ENCODE results near the gene FKBP9.
"Not testable (repeated sequence)": the region's sequence is repeated elsewhere in the genome, so short reads cannot be mapped to it uniquely, and the experiment has no call there.

Gene FKBP9

DNA sequence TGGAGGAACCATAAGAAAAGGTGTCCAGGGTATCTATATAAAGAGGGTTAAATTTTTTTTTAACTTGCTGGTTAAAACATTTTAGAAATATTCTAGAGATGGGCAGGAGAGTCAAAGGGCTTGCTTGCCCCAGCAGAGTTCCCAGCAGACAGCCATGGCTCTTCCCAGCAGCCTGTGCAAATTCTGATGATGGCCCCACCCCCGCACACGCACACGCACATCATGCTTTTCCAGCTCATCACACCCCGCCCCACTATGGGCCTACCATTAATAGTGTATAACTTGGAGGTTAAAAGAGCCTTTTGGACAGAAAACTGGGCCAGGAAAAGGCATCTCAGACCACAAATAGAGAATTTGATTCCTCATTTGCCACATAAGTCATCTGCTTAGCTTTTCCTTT, 48.5 kb downstream of the FKBP9 start:
- not testable (repeated sequence) for DNase-seq (ENCODE audit: low read depth, low spot score)

DNA sequence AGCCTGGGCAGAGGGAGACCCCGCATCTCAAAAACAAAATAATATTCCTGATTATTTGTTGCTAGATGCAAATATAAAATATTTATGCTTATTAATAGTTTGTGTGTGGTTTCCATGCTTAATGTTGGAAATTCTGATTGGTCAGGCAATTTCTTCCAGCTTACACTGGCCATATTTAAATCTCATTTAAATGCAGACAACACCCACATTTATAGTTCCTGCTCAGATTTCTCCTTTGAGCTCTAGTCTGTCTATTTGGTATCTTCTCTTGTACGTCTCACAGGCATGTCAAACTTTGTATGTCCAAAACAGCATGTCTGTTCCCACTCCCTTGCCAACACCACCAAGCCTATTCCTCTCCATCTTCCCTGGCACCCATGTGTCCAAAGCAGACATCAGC, 52.5 kb downstream of the FKBP9 start:
- no peak for DNase-seq (ENCODE audit: low read depth, low spot score)

DNA sequence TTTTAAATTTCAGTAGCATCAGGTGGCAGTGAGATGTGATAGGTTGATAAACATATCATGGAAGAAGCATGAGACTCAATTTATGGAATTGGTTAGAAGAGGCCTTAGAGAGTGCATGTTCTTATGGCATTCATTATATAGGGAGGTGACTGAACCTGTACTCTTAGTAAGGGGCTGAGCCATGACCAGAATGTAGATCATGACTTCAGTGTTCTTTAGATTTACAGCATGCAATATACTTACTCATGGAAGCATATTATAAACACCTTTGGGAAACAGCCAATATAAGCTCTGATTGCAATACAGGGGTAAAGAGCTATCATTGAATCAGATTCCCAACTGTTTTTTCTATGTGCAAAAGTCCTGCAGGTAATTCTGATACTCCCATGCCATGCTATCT, 55.1 kb downstream of the FKBP9 start:
- DNase-seq (ENCODE audit: low read depth, low spot score): no peak

DNA sequence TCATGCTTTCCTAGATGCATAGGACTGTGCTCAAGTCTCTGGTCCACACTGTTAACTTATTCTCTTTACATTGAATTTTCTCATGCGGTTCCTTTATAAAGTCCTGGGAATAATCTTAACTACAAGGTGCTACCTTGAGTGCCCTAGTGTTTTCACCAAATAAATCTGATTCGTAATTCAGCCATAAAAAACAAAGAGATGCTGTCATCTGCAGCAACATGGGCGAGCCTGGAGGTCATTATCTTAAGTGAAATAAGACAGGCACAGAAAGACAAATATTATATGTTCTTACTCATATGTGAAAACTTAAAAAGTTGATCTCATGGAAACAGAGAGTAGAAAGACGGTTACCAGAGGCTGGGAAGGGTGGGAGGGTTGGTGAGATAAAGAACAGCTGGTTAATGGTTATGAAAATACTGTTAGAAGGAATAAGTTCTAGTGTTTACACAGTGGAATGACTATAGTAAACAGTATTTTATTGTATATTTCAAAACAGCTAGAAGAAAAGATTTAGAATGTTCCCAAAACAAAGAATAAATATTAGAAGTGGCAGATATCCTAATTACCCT, 67.0 kb downstream of the FKBP9 start:
- DNase-seq (ENCODE audit: low read depth, low spot score): no peak

DNA sequence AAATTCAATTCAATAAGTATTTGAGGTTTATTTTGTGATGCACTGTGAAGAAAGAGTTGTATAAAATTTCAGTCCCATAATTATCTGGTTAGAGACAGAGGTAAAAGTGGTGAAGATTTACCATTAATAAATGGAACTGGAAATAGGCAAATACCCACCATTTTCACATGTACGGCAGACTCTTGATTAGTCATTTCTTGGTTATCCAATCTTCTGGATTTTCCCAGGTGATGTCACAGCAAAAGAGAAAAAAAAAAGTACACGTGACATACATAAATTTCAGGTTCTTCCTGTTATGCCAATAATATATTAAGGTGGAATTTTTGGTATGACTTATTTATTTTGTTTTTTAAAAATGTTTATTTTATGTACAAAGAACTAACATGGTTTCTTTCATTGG, 78.5 kb downstream of the FKBP9 start:
- no peak for DNase-seq (ENCODE audit: low read depth, low spot score)

DNA sequence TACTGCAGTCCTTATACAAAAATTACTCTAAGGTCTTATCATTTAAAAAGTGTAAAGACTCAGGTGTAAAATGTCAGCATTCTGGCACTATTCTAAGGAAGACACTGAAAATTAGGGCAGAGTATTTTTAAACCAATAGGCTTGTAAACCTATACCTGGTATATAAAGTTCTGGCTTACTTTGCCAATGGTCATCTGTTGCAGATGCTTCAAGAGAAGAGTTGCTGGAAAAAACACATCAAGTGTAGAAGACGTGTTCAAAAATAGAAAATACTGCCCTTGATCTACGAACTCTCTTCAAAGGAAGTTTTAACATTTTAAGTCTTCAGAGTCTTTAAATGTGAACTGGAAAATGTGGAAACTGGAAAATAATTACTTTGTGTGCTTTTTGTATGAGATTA, 81.4 kb downstream of the FKBP9 start:
- no peak for DNase-seq (ENCODE audit: low read depth, low spot score)

DNA sequence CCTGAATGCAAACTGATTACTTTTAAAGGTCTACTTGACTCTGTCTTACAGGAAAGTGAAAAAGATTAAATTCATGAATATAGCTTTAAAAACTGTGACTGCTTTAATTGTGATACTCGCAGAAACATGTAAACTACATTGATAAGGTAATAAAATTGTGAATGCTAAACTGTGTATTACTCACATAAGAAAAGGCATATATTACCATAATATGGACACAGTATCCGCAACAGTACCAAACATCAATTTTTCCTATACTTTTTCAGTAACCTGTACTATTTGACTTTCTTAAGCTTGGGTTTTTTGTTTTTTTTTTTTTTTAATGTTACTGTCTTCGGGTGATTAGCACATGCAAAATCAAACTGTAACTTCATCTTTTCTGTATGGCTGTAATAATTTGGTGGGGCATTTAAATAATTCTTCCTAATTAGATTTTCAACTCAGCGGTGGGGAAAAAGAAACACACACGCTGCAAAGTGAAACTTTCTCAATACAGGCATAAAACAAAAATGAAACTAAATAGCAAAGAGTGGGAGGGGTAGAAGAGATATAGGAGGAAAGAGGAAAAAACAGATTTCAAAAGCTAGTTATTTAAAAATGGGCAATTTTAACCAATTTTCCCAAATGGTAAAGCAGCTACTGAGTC, 82.1 kb downstream of the FKBP9 start:
- DNase-seq (ENCODE audit: low read depth, low spot score): no peak

DNA sequence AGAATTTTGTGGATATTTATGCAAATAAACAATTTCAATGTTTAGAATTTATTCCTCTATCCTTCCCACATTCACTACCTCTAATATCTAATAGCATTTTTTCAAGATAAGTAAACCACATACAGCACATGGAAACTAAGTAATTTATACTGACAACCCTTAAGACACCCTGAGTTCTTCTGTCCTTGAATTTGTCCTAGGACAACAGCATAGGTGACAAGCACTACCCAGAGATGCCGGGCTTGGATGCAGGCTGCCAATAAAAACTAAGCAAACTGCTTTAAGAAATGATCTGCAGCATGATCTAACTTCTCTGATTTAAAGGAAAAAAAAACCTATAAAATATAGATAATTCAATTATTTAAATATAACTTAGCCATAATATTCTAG, 82.7 kb downstream of the FKBP9 start:
- DNase-seq (ENCODE audit: low read depth, low spot score): no peak

DNA sequence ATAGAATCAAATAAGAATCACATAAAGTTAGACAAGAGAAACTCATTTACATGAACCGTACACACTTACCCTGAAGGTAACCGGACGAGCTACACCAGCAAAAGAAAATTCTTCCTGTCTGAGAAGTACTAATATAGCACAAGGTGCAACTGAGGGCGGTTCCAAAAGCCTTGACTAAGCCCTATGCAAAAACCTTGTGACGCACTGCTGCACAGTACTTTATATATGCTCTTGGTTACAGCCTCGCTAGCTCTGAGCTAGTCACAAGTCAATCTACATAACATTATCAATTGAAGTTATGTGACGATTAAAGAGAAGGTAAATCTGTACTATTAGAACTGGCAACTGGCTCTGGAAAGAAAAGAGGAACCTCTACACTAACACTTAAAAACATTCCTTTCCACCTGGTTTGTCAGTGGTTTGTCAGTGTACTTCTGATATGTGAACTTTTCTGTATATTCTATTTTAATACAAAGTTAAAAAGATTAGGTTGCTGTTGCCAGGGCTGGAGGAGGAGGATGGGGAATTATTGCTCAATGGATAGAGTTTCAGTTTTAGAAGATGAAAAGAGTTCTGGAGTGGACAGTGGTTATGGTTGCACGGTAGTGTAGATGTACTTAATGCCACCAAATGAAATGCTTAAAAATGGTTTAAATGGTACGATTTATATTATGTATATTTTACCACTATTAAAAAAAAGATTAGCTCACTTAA, 83.7 kb downstream of the FKBP9 start:
- DNase-seq (ENCODE audit: low read depth, low spot score): no peak

DNA sequence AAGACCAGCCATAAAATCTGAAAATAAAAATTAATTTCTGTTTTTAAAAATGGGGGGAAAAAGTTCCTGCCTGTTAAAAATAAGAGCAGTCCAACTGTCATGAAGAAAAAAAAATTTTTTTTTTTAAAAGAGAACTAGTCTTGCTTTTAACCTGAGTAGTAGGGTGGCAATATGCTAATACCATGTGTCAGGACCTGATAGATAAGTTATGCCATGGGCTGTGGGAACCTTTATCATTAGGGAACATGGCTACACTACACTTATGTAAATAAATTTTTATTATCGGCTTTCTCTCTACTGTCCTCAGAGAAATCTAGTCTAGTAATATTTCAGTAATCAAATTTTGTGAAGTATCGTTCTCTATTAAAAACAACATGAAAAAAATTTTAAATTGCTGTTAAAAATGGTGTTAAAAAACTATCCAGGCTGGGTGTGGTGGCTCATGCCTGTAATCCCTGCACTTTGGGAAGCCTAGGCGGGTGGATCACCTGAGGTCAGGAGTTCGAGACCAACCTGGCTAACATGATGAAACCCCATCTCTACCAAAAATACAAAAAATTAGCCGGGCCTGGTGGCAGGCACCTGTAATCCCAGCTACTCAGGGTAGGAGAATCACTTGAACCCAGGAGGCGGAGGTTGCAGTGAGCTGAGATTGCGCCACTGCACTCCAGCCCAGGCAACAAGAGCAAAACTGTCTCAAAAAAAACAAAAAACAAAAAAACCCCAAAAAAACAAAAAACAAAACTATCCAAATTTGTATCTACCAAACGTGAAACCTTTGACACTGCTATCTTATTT, 84.6 kb downstream of the FKBP9 start:
- no peak for DNase-seq (ENCODE audit: low read depth, low spot score)

DNA sequence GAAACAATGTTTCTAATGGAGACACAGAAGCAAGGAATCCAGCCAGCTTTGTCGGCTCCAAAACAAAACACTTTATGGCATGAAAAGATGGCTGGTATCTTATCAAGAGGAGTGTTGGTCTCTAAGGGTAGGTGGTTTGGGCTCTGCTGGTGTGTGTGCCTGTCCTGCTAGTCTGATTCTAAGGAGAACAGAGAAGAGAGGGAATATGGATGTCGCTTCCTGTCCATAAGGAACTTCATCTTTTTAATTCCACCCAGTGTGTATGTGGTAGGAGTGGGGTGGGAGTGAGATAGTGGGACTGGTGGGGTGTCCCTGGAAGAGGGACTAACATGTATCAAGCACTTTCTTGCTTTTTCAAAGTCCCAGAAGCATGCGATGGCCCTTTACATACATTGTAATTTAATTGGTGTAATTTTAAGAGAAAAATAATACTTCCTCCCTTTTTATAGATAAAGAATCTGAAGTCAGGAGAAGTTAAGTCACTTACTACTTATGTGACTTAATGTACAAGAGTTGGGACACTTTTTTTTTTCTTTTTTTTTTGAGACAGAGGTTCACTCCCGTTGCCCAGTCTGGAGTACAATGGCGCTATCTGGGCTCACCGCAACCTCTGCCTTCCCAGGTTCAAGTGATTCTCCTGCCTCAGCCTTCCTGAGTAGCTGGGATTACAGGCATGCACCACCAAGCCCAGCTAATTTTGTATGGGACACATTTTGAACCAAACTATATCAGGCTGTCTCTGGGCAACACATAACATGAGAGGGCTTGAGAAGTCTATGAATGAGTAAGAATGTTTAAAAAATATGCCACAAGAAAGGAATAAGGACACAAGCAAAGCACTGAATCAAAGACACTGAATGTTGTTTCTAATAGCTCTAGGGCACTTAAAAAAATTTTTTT, 86.5 kb downstream of the FKBP9 start:
- DNase-seq (ENCODE audit: low read depth, low spot score): no peak

DNA sequence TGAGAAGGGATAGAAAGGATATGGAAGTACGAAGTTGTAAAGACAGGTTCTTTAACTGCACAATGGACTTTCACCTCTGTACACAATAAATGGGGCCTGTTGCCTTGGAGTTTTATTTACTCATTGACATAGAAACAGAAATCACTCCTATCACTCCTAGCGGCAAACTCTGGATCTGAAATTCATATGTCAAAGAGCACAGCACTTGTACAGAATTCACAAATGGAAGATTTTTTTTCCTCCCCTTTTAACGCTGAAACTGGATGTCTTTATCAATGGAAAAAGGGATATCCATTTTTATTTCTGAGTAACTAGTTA, 87.1 kb downstream of the FKBP9 start:
- DNase-seq (ENCODE audit: low read depth, low spot score): no peak

DNA sequence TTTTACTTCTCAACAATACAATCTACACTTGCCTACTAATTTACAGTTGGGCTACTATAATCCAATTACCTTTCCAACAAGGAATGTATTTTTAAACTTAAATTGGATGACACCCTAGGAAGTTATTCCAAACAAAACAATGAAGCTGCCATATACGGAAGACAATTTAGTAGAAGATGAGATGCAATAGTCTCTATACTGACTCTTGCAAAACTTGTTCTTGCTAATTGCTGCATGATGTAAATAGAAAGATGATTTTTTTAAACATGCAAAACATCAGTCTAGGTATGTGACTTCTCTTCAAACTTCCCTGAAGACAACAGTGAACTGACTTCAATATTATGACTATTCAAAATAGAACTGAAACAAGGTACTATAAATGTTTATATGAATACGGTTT, 87.7 kb downstream of the FKBP9 start:
- no peak for DNase-seq (ENCODE audit: low read depth, low spot score)

DNA sequence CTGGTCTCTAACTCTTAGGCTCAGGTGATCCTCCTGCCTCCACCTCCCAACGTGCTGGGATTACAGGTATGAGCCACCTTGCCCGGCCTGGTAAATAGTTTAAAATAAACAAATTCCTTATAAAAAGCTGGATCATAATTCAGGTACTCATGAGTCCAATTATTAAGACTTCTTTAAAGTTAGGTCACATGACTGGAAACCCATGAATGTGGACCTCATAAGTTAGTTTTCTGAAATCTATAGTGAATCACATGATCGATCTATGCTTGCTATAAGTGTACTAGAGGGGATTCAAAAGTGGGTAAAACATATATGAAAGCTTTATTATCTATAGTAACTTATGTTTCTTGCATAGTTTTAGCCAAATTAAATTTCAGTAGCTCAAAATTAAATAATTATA, 91.0 kb downstream of the FKBP9 start:
- DNase-seq (ENCODE audit: low read depth, low spot score): no peak

DNA sequence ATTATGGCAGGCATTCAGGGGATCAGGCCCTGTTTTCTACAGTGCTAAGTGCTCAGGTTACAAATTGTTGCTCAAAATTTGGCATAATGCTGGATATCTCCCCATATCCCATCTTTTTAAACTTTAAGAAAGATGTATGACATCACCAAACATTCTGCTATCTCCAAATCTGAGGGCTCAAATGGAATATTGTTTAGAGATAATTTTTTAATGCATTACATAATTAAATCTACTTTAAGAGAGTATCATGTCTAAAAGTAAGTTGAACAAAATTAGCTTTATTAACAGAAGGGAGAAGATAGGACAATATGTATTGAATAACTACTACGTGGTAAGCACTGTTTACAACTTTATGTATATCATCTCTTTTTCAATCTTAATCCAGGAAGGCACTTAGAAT, 91.5 kb downstream of the FKBP9 start:
- no peak for DNase-seq (ENCODE audit: low read depth, low spot score)

DNA sequence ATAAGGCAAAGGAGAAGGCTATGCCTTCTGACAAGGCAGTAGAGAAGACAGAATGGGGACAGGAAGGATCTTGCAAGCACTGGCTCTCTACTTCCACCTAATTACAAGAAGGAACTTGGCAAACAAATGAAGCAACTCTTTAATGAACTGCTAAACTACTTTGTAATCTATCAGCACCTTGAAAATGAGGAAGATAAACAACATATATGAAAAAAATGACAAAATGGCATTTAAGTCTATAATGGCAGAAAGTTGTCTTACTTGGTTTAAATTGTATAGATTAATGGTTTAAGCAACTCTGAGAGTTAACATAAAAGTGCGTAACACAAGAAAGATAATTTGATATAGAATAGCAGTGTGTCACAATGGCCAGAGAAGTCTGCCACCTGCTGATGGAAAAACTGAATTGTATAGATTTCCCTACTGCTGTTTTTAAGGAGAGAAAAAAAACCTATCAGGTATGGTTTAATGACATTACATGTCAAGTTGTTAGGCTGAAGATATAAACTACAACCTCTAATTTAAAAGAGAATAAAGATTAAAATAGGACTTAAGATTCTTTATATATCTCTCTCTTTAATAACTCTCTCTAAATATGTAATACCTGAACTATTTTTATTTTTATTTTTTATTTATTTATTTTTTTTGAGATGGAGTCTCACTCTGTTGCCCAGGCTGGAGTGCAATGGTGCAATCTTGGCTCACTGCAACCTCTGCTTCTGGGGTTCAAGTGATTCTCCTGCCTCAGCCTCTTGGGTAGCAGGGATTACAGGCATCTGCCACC, 93.5 kb downstream of the FKBP9 start:
- no peak for DNase-seq (ENCODE audit: low read depth, low spot score)

DNA sequence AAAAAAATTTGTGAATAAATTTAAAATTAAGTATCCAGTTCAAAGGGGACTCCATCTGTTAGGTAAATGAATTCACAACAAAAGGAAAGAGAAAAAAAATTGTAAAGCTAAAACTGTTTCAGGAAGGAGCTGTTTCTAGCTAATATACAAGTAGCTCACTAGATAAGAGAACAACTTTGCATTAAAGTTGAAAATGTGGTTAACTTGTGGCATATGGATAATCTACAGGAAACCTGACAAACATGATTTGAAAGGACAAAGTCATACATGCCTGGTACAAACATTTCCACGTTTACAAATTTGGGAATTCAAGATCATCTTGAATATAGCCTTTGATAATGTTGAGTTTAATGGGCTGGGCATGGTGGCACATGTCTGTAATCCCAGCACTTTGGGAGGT, 96.5 kb downstream of the FKBP9 start:
- no peak for DNase-seq (ENCODE audit: low read depth, low spot score)

DNA sequence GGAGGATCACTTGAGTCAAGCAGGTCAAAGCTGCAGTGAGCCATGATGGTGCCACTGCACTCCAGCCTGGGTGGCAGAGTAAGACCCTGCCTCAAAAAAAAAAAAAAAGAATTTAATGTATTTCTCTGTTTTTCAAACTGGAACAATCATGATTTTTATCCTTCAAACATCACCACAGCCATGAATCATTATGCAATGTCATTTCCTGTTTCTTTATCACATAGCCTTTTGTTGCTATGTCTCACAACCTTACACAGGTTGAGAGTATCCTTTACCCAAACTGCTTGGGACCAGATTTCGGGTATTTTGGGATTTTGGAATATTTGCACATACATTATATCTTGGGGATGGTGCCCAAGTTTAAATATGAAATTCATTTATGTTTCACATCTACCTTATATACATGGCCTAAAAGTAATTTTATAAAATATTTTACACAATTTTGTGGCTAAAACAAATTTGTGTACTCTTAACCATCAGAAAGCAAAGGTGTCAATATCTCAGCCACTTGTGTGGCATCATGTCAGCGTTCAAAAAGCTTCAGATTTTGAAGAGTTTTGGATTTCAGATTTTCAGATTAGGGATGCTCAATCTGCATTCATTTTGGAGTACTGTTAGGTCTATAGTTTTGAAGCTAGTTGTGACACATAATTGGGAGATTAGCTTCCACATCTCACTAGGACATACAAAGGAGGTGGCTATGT, 97.2 kb downstream of the FKBP9 start:
- DNase-seq (ENCODE audit: low read depth, low spot score): no peak

DNA sequence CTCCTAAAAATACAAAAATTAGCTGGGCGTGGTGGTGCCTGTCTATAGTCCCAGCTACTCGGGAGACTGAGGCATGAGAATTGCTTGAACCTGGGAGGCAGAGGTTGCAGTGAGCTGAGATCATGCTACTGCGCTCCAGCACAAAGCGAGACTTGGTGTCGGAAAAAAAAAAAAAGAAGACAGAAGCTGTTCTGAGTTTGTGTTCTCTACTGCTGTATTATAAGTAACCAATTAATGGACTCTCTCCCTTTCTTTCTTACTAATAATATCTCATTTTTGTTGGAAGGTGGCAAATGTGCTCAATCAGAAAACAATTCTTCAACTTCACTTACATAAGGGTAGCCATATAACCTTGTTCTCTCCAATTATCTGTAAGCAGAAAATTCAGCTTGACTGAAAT, 97.9 kb downstream of the FKBP9 start:
- no peak for DNase-seq (ENCODE audit: low read depth, low spot score)

All from brain pericyte (primary cell).